HG03097 (cell line): Measurements from ENCODE around the gene LHFPL3.

Source experiments
- ATAC-seq: cut with Tn5 transposase; IDR thresholded peaks from one replicate; pipeline ENCODE4 v1.9.1; 2021; ENCODE audit not compliant: unreplicated experiment, low FRiP score

LHFPL3 gene

DNA sequence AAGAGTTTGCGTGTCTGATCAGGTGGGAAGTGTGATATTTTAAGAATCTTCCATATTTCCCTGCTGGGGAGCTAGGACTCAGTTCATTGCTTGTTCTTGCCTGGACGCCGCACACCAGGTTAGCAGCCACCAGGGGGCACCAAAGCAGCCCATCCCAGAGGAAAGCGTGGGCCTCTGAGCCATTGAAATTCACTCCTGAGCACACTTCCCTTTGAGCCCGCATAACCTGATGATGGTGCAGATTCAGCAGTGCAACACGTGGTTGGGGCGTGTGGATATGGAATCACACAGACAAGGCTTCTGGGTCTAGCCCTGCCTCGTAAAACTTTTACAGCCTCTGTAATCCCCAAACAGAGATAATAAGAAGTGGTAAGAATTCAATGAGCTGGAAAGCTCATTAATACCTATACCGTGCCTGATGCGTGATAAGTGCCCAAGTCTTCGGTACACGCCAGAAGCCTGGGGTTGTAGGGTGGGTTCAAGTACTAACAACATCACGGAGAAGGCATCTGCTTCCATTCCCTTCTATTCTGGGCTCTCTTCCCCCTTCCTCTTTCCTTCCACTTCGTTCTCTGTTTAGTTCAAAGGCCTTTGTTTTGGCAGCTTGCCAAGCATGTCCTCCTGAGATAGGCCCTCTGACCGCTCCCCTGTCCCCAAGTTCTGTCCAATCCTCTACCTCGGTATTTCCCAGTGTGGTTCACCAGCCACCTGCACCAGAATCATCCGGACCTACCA lies 555.5 kb downstream of the LHFPL3 start:
- peak; percentile 58 for ATAC-seq

DNA sequence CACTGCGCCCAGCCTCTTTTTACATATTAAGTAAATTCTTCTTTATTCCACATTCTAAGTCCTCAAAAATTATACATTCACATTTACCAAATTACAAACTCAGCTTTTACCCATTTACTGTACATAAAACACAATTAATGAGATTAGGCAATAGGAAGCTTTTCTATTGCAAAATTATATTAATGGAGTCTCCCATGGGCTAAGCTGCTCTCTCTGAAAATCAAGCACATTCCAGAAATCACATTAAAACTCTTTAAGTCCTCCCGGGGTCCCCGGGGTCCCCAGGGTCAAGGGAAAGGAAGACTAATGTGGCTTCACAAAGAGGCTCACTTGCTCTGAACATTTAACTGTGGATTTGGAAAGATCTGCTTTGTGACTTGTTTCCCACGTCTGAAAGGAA lies 558.2 kb downstream of the LHFPL3 start:
- no peak for ATAC-seq

DNA sequence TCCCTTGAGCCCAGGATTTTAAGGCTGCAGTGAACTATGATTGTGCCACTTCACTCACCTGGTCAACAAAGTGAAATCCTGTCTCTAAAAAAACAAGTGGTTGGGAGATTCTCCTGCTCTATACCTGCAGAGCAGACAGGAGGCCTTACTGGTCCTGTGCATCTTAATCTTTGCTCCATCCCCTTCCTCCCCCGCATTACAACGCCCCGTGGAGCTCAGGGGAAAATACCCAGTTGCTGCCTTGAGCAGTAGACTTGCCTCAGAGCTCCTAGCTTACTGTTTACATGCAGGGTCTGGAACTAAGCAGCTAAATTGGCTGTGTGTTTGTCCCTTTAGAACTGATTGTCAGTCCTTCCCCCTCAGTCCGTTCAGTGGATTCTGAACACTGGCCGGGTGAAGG lies 561.8 kb downstream of the LHFPL3 start:
- ATAC-seq = no peak

DNA sequence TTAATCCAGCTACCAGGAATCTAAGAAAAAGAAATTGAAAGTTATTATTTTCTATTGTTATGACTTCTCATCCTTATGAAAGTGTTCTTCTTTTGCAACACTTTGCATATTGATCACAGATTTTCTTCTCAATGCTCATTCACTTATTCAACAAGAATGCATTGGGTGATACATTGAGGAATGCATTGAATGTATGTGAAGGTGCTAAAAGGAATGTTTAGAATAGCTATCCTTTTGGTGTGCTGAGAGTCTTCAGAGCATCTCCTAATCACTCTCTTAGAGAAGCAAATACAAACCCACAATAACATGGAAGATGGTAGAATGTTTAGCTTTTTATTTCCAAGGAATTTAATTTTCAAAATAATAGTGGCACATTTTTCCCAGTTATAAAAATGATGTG lies 563.5 kb downstream of the LHFPL3 start:
- ATAC-seq = no peak

DNA sequence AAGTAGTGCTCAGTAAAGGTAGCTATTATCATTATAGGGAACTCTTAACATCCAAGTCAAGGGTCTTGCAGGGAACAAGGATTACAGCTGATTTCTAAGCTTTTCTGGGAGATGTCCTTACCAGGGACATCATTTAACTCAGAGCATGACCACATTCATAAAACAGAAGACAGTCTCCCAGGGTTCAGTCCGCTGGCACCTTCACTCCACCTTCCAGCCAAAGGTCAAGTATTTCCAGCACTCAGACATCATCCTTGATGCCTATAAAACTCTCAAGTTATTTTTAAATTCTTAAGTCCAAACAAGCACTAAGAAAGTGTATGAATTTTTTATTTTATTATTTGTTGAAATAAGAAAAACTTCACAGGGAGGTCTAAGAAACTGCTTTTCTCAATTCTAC lies 565.9 kb downstream of the LHFPL3 start:
- no peak for ATAC-seq

DNA sequence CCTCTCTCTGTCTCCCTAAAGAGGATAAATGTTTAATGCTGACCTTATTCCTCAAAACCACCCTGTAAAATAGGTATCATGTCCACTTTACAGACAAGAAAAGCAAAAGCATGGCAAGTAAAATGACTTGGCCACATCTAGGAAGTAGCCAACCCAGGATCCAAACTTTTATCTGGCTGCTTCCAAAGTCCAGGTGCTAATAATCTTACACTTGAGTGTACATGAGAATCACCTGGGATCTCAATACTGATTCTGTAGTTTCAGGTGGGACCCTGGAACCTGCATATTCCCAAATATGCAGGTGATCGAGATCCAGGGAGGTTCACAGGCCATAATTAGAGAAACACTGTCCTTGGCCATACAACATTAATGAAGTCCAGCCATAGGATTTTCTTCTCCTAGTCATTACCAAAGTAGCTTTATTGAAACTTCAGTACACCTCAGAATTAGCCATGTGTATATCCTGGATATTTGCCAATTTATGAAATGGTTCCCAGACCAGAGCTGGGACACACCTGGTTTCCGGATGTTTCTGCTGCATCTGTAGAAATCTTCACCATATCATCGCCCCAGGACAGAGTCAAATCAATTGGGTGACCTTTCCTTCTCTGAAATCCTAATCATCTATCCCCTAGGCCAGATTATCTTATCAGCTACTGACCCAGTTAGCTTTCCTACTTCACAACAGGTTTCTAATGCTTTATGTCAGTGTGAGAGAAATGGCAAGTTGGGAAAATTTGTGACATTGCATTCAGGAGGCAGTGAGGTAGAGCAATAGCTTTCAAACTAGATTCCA lies 566.5 kb downstream of the LHFPL3 start:
- no peak for ATAC-seq

DNA sequence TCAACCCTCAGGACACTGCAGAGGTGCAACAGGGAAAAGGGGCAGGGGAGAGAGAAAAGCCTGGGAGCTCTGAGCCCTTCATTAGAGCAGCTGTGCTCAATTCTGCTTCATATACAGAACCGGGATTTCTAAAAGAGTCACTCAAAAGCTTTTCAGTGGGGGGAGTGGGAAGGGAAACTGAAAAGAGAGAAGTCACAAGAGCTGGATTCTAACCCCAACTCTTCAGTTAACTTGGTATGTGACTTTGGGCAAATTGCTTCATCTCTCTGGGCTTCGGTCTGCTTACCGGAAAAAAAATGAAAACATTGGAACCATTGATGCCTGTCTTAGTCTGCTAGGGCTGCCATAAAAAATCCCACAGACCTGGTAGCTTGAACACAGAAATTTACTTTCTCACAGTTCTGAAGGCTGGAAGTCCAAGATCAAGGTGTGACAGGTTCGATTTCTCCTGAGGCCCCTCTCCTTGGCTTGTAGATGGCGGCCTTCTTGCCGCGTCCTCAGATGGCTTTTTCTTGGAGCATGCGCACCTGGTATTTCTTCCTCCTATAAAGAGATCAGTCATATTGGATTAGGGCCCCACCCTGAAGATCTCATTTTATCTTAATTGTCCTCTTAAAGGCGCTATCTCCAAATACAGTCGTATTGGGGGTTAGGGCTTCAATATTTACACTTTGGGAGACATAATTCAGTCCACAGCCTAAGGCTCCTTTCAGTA lies 567.3 kb downstream of the LHFPL3 start:
- peak; percentile 29 for ATAC-seq

DNA sequence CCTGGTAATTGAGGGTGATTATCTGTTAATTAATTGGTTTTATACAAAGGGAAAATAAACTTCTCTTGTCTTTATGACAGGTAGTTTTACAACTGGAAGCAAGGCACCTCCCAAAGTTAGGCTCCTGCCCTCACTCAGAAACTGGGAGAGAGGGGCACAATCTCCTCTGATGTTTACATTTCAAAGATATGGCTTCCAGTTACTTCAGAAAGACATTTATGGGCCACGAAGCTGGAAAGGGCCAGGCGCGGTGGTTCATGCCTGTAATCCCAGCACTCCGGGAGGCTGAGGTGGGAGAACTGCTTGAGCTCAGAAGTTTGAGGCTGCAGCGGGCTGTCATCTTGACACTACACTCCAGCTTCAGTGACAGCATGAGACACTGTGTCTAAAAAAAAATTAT lies 570.0 kb downstream of the LHFPL3 start:
- ATAC-seq = no peak

DNA sequence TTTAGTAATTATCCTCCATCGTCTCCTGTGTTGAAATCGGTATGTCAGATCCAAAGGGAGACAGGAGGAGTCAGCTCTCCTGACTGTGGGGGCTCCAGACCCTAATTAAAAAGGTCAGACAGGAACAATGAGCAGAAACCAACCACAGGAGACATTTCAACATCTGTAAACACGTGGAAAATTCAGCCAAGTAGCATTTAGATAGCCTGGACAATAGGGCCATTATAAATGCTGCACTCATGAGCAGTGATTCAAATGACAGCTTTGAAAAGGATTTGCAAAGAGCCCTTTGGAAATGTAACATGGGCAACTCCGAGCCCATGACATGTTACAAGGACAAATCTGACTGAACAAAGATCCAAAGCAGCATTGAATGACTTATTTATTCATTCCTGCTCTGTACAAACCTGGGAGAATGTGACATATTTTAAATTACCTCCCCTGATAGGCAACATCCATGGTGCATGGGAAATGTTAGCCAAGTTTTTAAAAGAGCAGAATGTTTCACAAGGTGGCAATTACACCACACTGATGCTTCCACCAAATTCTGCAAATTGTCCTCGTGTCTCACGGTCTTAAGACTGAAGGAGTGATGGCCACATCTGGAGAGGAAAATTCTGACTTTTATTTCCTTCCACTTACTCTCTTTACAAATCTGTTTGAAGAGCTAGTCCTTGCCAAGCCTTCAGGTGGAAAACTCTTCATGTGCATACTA lies 572.3 kb downstream of the LHFPL3 start:
- ATAC-seq = no peak

DNA sequence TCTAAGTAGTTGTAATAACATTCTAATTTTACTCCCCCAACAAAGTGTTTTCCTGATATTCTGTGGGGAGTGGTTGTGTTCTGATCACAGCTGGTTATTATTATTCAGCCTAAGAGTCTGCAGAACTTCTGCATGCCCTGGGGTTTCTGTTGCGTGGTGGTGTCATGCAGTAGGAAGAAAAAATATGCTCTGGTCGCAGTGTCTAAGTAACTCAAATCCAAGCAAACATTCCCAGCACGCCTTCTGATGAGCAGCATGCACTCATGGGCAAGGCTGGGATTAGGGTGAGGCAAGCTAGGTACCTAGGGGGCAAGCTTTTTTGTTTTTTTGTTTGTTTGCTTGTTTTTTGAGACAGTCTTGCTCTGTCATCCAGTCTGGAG lies 572.8 kb downstream of the LHFPL3 start:
- no peak for ATAC-seq

DNA sequence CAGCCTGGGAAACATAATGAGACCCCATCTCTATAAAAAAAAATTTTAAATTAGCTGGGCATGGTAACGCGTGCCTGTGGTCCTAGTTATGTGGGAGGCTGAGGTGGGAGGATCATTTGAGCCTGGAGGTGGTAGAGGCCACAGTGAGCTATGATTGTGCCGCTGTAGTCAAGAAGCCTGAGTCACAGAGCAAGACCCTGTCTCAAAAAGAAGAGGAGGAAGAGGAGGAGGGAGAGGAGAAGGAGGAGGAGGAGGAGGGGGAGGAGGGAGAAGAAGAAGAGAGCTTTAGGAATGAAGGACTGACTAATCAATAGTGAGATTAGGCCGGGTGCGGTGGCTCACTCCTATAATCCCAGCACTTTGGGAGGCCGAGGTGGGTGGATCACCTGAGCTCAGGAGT lies 573.8 kb downstream of the LHFPL3 start:
- ATAC-seq = no peak

DNA sequence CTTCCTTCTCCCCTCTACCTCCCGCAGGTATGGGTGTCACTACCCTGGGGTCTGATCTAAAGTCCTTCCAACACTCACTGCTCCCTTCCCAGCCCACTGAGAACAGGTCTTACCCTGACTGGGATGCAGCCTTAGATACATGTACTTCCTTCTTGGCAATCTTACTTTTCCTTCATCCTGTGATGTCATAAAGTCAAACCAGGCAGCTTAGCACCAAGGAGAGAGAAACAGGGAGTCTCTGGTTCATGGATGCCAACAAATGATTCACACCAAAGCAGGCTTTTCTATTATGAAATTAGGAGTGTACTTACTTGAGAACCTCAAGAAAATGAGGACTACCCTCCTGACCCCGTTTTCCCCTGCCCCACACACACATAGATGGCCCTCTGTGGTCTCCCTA lies 574.6 kb downstream of the LHFPL3 start:
- ATAC-seq = no peak

DNA sequence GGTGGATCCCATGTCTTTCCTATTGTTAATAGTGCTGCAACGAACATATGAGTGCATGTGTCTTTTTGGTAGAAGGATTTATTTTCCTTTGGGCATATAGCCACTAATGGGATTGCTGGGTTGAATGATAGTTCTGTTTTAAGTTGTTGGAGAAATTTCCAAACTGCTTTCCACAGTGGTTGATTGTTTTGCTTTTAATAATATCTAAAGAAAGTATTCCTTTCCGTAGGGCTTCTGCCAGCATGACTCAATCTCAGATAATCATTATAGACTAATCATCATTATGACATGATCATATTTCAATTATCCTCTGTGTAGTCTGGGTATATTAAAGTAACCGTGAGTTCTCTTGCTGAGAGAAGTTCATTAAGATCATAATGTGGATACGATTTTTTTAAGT lies 575.4 kb downstream of the LHFPL3 start:
- ATAC-seq = no peak

DNA sequence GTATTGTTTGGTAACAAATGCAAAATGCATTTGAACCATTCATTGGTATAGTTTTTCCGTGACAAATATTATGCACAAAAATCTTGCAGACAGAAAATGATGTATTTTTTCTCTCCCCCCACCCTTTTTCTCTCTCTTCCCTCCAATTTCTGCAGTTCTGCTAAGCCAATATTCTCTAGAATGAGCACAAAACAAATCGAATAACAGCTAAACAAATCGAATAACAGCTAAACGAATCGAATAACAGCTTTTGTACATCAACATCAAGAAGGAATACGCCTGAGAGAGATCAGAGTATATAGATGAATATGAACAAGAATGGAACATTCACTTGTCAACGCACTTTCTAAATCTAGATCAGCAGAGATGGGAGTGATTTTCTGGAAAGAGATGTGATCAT lies 577.6 kb downstream of the LHFPL3 start:
- no peak for ATAC-seq

DNA sequence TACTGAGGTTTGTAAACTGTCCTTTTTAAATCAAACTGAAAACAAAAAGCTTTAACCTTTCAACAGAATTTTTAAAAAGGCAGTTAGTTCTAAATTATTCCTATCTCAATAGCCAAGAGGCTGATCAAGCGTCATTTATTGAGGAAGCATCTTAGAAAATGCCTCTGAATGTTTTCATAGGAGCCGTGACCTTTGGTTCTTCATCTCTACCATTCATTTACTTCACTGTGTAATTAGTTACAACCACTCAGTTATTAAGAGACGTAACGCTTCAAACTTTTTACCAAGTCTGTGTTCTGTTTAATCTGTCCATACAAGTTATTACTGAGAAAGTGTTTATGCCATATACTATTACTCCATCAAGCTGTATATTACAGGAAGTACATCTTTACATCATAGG lies 578.2 kb downstream of the LHFPL3 start:
- no peak for ATAC-seq

DNA sequence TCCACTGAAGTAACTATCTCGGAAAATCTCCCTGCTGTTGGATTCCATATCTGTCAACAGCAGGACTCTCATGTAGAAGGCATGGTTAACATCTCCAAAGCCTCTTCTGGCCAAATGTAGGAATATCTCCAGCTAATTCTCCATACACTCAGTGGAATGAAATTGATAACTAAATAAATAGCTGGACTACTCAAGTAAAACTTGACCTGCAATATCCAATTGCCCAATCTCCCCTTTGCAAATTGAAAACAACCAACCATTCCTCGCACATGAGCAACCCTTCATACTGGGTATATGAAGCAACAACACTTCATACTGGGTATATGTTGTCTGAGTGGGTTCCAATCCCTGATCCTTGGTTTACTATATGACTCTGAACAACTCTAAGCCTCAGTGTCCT lies 580.2 kb downstream of the LHFPL3 start:
- no peak for ATAC-seq

DNA sequence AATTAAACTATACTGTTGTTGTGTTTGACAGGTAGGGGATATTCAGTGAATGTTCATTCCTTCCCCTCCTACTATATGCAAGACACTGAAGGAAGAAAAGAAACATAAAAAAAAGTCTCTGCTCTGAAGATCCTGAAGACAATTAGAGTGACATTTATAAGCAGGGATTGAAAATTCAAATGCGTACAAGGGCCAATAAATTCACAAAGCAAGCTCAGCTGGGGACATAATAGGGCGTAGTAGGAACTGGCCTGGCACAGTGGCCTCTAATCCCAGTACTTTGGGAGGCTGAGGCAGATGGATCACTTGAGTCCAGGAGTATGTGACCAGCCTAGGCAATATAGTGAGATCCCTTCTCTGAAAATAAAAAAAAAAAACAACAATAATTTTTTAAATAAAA lies 580.7 kb downstream of the LHFPL3 start:
- no peak for ATAC-seq

DNA sequence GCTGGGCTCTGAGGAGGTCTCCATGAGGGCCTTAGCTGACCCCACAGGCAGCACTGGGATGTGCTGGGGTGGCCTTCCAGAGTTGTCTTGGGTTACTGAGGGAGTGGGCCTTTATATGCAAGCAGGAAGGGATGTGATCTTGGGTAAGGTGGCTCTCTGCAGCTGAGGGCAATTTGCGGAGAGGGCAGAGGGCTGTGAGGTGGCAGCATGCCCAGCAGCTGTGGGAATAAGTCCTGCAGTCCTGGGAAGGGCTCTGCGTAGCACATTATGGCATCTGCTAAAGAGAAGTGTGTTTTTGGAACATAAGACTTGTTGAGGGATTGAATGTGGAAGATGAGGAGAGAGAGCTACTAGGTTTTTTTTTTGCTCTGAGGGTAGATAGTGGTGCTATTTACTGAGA lies 586.0 kb downstream of the LHFPL3 start:
- no peak for ATAC-seq

DNA sequence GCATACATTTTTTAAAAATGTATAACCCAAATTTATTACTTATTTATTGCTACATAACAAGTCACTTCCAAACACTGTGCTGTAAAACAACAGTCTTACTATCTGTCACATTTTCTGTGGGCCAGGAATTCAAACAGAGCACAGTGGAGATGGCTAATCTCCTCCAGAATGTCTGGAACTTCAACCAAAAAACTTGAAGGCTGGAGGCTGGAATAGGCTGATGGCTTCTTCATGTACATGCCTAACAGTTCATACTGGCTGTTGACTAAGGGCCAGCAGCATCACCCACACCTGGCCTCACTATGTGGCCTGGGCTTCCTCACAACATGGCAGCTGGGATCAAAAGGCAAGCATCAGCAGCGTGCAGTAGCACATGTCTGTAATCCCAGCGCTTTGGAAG lies 593.2 kb downstream of the LHFPL3 start:
- no peak for ATAC-seq

DNA sequence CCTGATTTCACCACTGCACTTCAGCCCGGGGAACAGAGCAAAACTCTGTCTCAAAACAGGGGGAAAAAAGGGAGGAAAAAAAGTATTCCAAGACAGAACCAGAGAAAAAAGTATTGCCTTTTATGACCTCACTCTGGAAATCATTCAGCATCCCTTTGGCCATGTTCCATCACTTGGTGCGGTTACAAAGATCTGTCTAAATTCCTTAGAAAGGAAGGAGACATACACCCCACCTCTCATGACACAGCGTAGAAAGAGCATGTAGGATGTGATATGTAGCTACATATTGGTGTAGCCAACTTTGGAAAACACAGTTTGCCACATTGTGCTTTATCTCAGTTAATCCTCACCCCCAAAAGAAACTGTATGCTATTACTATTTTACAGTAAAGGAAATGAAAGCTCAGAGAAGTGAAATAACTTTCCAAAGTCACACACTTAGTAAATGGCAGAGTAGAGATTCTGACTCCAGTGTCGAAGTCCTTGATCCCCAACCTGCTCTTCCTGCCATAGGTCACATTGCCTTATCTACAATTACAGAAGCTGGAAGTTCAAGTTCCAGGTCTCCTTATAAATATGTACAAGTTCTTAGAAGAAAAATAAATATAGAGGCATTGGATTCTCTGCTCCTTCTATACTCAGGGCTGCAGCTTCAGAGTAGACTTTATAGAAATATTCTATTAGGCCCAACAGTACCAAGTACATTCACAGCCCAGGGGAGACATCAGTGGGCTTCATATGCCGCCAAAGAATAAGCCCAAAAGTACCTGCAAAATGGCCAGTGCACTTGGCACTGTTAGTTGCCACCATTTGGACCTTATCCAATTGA lies 594.0 kb downstream of the LHFPL3 start:
- ATAC-seq = no peak
